Measurements from ENCODE around the gene TRIM14.
"Not testable (repeated sequence)": the region's sequence is repeated elsewhere in the genome, so short reads cannot be mapped to it uniquely, and the experiment has no call there.

Gene TRIM14

DNA sequence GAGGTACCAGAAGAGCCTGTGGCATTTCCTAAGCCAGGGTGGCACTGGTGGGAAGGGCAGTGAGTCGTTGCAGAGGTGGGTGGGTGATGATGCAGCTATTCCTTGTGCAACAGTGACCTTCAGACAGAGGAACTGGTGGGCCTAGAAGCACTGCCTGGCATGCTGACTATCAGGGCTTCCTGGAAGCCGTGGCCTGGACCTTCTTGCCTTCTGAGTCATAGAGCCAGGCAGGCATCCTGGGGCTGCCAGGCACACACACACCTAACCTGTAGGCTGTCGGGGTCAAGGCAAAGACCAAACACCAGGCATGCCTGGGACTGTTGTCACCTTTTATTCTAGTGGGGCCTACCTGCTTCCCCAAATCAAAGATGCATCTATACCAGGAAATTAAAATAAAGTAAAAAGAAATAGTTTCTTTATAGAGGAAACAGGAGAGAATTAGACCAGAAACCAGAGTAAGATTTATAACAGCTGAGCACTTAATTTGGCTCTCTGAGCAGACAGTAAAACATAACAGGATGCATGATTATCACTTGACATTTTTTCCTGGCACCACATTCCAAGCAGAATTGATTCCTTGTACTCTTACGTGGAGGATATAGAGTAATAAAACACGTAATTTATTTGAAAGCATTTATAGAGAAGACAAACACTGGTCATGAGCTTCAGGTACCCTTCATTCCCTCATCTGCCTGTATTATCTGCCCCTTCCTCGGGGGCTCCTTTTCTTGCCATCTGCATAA is 37.4 kb downstream of the TRIM14 start:
- H3K79me2 ChIP-seq: no peaks in the 10 kb centered on the region
- H3K9me3 ChIP-seq (ENCODE audit: control insufficient read depth, low read length): no peaks in the 10 kb centered on the region
- no peaks in the 10 kb centered on the region for H3K36me3 ChIP-seq (ENCODE audit: control insufficient read depth, insufficient read depth, low read length)
- no peak overlapping the region for H3K4me3 ChIP-seq (ENCODE audit: low read depth, low read length)
- no peak overlapping the region for H3K27ac ChIP-seq
- H3K4me2 ChIP-seq (ENCODE audit: low read length): no peak overlapping the region
- TF ChIP-seq, protein P1, sequence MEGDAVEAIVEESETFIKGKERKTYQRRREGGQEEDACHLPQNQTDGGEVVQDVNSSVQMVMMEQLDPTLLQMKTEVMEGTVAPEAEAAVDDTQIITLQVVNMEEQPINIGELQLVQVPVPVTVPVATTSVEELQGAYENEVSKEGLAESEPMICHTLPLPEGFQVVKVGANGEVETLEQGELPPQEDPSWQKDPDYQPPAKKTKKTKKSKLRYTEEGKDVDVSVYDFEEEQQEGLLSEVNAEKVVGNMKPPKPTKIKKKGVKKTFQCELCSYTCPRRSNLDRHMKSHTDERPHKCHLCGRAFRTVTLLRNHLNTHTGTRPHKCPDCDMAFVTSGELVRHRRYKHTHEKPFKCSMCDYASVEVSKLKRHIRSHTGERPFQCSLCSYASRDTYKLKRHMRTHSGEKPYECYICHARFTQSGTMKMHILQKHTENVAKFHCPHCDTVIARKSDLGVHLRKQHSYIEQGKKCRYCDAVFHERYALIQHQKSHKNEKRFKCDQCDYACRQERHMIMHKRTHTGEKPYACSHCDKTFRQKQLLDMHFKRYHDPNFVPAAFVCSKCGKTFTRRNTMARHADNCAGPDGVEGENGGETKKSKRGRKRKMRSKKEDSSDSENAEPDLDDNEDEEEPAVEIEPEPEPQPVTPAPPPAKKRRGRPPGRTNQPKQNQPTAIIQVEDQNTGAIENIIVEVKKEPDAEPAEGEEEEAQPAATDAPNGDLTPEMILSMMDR (IDR thresholded peaks at IDR 0.05): no peak
- H3K9ac ChIP-seq: no peak overlapping the region
- H2AFZ ChIP-seq: no peak overlapping the region
- H3K27me3 ChIP-seq (ENCODE audit: control insufficient read depth, insufficient read depth, low read length): no peaks in the 10 kb centered on the region
- no peaks in the 10 kb centered on the region for H3K4me1 ChIP-seq

DNA sequence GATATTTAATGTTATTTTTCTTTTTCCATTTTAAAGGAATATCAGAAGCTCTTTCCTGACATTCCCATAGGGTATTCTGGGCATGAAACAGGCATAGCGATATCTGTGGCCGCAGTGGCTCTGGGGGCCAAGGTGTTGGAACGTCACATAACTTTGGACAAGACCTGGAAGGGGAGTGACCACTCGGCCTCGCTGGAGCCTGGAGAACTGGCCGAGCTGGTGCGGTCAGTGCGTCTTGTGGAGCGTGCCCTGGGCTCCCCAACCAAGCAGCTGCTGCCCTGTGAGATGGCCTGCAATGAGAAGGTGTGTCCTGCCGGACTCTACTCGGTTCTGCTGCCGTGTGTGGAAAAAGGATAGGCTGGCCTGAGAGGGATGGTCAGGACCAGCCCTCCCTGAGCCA is 38.2 kb downstream of the TRIM14 start:
- Histone ChIP-seq H3K4me2 (ENCODE audit: low read length) (no peak overlapping the region), H3K9ac (no peak overlapping the region), H3K27me3 (ENCODE audit: control insufficient read depth, insufficient read depth, low read length) (no peaks in the 10 kb centered on the region), H3K79me2 (no peaks in the 10 kb centered on the region), H3K9me3 (ENCODE audit: control insufficient read depth, low read length) (no peaks in the 10 kb centered on the region), H3K4me3 (ENCODE audit: low read depth, low read length) (no peak overlapping the region), H3K36me3 (ENCODE audit: control insufficient read depth, insufficient read depth, low read length) (no peaks in the 10 kb centered on the region), H2AFZ (no peak overlapping the region), H3K4me1 (no peaks in the 10 kb centered on the region), H3K27ac (no peak overlapping the region)
- TF ChIP-seq, protein P1 (IDR thresholded peaks at IDR 0.05): no peak

DNA sequence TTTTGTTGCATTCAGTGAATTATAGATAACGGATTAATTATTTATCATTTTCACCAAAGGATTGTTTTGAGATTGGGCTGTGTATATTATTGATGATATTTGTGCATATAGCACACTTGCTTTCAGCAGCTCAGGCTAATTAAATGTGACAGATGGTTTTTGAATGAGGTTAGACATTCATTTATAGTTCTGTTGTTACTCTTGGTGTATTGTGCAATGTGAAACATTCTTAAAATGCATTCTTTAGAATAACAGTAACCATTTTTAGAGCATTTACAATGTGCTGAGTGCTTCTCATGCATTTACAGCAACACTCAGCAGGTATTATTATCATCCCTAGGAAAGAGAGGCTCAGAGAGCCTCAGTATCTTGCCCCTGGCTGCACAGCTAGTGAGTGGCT is 38.7 kb downstream of the TRIM14 start:
- H3K9ac ChIP-seq: no peak overlapping the region
- H3K9me3 ChIP-seq (ENCODE audit: control insufficient read depth, low read length): no peaks in the 10 kb centered on the region
- no peak overlapping the region for H2AFZ ChIP-seq
- H3K27ac ChIP-seq: no peak overlapping the region
- H3K27me3 ChIP-seq (ENCODE audit: control insufficient read depth, insufficient read depth, low read length): no peaks in the 10 kb centered on the region
- TF ChIP-seq, protein P1 (IDR thresholded peaks at IDR 0.05): no peak
- H3K4me3 ChIP-seq (ENCODE audit: low read depth, low read length): no peak overlapping the region
- no peak overlapping the region for H3K4me2 ChIP-seq (ENCODE audit: low read length)
- H3K4me1 ChIP-seq: no peaks in the 10 kb centered on the region
- H3K36me3 ChIP-seq (ENCODE audit: control insufficient read depth, insufficient read depth, low read length): no peaks in the 10 kb centered on the region
- no peaks in the 10 kb centered on the region for H3K79me2 ChIP-seq

DNA sequence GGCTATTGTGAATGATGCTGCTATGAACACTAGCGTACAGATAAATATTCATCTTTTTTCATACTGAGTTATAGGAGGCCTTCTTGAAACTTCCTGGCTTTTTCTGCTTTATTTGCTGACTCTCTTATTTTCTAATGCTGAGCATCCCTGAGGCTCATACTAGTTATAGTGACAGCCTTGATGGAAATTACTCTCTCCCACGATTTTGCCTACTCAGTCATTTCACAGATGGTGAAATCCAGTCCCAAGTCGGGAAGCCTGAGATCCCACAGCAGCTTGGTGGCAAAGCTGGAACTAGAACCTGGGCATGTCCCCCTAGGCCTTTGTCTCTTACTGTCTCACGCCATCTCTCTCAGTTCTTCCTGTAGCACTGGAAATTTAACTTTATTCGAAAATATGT is 40.1 kb downstream of the TRIM14 start:
- TF ChIP-seq, protein P1 (IDR thresholded peaks at IDR 0.05): no peak
- Histone ChIP-seq H2AFZ (no peak overlapping the region), H3K27ac (no peak overlapping the region), H3K4me3 (ENCODE audit: low read depth, low read length) (no peak overlapping the region), H3K27me3 (ENCODE audit: control insufficient read depth, insufficient read depth, low read length) (no peaks in the 10 kb centered on the region), H3K36me3 (ENCODE audit: control insufficient read depth, insufficient read depth, low read length) (no peaks in the 10 kb centered on the region), H3K4me2 (ENCODE audit: low read length) (no peak overlapping the region), H3K9ac (no peak overlapping the region), H3K9me3 (ENCODE audit: control insufficient read depth, low read length) (no peaks in the 10 kb centered on the region), H3K79me2 (no peaks in the 10 kb centered on the region), H3K4me1 (no peaks in the 10 kb centered on the region)

DNA sequence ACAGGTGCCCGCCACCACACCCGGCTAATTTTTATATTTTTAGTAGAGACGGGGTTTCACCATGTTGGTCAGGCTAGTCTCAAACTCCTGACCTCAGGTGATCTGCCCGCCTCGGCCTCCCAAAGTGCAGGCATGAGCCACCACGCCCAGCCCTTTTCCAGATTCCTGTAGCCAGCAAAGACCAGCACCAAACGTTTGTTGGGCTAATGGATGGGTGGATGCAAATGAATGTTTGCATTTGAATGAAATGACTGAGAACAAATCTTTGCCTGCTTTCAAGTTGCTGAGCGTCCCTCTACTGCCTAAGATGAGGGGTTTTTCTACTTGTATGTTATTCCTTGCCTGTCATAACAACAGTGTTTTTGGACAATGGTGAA is 42.5 kb downstream of the TRIM14 start:
- not testable (repeated sequence) for H3K9me3 ChIP-seq (ENCODE audit: control insufficient read depth, low read length); H3K27me3 ChIP-seq (ENCODE audit: control insufficient read depth, insufficient read depth, low read length); H3K4me2 ChIP-seq (ENCODE audit: low read length); H3K4me3 ChIP-seq (ENCODE audit: low read depth, low read length); H2AFZ ChIP-seq; H3K27ac ChIP-seq; H3K79me2 ChIP-seq; H3K36me3 ChIP-seq (ENCODE audit: control insufficient read depth, insufficient read depth, low read length); H3K9ac ChIP-seq; H3K4me1 ChIP-seq

All from parathyroid adenoma (tissue), 2 donors.